Body of pancreas (tissue), 4 donors: ENCODE data around the gene MC5R.

Source experiments
- POLR2A ChIP-seq, 3 donors: fragments of 450-650 bp; IDR thresholded peaks; one replicate each; pipeline ENCODE4 v1.6.1; 2016; ENCODE audit warnings: antibody characterized with exemption in 3 of 3, mild to moderate bottlenecking in 2 of 3
- TF ChIP-seq, protein P1 (sequence below), 7 experiments: fragments of 450-650 bp in 4 of 7; fragments of 200-600 bp in 3 of 7; sonication (generic) in 3 of 7; IDR thresholded peaks; one replicate each; pipeline ENCODE4 v1.5.1; 2016 to 2019; ENCODE audit warnings: antibody characterized with exemption in 7 of 7

DNA sequence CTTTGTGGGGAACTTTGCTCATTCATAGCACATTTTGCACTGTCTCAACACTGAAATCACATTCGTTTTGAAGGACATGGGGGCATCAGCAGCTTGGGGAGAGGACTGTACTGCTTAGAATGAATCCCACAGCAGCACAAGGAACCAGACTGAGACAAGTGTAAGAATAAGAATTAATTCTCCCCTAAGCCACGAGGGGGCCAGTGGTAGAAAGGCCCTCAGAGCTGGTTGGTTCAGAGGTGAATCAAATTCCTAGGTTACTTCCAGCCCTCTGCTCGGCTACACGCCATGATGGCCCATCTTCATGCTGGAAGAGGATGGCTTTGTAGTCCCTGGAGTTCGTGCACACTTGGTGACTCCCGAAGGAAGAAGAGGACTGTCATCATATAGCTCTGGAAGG lies 12.0 kb upstream of the MC5R start:
- TF ChIP-seq, protein P1, sequence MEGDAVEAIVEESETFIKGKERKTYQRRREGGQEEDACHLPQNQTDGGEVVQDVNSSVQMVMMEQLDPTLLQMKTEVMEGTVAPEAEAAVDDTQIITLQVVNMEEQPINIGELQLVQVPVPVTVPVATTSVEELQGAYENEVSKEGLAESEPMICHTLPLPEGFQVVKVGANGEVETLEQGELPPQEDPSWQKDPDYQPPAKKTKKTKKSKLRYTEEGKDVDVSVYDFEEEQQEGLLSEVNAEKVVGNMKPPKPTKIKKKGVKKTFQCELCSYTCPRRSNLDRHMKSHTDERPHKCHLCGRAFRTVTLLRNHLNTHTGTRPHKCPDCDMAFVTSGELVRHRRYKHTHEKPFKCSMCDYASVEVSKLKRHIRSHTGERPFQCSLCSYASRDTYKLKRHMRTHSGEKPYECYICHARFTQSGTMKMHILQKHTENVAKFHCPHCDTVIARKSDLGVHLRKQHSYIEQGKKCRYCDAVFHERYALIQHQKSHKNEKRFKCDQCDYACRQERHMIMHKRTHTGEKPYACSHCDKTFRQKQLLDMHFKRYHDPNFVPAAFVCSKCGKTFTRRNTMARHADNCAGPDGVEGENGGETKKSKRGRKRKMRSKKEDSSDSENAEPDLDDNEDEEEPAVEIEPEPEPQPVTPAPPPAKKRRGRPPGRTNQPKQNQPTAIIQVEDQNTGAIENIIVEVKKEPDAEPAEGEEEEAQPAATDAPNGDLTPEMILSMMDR (IDR thresholded peaks at IDR 0.05) = no peak
- no peak for TF ChIP-seq POLR2A (IDR thresholded peaks at IDR 0.05)
